Fibroblast of skin of abdomen (primary cell): Measurements from ENCODE around the gene PCCA.
"Not testable (repeated sequence)": the region's sequence is repeated elsewhere in the genome, so short reads cannot be mapped to it uniquely, and the experiment has no call there.

ENCODE experiments used
- DNase-seq: peaks from one replicate; pipeline ENCODE4 v3.0.0-alpha.2; 2013

The PCCA gene

DNA sequence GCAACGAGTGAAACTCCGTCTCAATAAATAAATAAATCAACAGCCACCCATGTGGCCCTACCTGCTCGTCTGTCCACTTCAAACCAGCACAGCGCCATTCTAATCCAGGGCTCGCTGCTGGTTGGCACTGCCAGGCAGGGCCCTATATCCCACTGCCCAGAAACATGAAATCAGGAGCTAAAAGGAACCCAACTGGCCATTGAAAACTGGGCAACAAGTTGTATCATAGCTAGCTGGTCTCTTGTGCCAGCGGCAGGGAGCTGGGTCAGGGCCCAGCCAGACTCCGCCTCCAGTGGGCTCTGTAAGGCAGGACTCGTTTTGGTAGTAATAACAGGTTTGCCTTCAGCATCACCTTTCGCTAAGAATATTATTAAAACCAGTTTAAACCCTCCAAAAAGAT is 460.4 kb downstream of the PCCA start:
- no peak for DNase-seq

DNA sequence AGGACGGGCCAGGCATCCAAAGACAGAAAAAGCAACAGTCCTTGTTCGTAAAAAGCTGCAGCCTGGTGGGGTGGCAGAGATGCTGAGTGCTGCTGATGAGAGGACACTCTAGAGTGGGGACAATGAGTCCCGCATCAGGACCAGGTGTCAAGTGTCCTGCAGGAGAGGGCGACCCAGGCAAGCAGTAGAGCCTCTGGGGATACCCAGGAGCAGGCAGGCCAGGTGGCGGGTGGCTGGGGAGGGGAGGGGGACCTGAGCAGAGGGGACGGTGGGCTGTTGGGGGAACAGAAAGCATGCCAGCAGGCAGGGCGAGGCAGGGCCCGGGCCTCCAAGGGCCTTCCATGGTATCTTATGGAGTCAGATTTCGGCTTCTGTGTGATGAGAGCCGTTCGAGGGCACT is 463.9 kb downstream of the PCCA start:
- DNase-seq: no peak

DNA sequence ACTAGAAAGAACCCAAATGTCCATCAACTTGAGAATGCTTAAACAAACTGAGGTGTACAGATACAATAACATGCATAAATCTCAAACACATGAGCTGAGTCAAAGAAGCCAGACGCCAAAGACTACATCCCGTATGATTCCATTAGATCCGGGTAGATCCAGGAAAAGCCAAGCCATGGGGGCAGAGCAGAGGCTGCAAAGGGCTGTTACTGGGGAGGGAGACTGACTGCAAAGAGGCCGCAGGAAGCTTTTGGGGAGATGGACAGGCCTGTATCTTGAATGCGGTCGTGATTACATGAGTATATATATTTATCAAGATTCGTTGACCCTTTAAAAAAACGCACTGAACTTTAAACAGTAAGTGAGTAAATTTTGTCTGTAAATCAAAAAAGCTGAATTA is 471.0 kb downstream of the PCCA start:
- no peak for DNase-seq

DNA sequence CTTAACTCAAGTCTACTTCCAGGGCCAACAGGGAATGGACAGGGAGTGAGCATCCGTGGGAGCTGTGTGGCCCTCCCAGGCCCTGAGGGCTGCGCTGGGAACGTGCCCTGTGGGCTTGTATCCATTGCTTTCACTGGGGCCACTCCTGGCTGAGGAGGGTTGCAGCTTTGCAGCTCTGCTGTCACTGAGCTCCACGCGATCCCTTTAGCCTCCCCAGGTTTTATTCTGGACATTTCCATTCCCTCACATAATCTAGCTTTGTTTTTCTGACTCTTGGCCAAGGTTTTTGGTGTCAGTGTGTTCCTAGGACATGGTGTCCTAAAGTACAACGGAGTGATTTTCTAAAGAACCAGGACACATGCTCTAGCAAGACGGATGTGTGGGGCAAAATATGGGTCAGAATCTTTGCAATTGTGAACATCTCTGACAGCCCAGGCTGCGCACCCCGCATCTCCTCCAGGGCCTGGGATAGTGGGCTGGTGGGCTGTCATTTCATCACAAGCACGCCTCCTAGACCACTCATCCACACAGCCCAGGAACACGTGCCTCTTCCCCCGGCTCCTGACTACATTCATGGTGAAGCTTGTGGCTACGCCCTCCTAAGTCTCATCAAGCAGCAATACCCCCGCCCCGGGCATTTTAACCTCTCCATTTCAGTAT is 471.7 kb downstream of the PCCA start:
- no peak for DNase-seq

DNA sequence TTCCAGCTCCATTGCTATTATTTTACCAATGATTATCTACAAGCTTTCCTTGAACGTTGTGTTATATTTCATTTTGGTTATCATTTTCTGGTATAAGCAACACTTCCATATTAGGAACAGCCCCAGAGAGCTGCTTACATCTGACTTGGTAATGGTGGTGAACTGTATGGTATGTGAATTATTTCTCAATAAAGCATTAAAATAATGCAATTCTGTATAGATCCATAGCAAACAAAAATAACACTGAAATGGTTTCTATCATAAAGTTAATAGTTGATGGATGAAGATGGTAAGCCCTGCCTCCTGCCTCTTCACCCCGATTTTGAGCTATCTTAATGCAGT is 472.2 kb downstream of the PCCA start:
- DNase-seq: no peak

DNA sequence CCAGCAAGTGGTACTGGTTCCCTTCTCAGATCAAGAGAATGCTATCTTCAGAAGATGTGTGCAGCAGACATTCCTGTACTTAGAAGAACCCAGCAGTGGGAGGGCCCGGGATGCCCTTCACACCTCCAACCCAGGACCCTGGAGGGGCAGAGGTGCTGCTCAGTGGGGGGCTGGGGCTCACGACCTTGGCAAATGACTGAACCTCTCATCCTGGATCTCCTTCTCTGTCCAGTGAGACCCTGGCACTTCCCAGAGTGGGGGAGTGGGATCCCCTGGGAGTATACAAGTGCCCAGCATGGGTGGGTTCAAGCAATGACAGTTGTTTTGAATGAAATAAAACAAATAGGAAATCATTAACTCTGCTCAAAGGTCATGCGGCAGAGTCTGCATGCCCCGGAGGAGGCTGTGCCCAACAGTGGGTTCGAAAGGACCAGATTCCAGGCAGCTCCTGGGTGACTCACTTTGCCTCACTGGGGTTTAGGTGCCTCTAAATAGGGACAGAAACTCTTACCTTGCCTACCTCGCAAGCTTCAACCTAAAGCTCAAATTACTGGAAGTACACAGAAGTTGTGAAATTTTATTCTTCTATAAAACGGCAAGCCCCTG is 472.8 kb downstream of the PCCA start:
- DNase-seq: no peak

DNA sequence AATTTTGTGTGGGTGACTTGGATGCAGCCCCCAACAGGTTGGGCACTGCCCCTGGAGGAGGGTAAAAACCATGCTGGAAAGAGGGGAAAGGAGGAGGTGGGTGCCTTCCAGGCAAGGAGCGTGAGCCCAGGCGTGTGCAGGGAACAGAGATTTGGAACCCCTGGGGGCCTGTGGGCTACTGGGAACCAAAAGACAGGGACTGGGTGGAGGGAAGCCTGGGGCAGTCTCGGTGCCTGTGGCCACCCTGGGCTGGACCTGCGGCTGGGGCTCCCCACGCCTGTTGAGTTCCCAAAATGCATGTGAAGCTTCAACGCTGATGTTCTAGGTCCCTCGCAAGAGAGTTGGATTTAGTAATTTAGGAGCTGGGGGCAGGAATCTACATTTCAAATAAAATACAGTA is 474.9 kb downstream of the PCCA start:
- DNase-seq: no peak

DNA sequence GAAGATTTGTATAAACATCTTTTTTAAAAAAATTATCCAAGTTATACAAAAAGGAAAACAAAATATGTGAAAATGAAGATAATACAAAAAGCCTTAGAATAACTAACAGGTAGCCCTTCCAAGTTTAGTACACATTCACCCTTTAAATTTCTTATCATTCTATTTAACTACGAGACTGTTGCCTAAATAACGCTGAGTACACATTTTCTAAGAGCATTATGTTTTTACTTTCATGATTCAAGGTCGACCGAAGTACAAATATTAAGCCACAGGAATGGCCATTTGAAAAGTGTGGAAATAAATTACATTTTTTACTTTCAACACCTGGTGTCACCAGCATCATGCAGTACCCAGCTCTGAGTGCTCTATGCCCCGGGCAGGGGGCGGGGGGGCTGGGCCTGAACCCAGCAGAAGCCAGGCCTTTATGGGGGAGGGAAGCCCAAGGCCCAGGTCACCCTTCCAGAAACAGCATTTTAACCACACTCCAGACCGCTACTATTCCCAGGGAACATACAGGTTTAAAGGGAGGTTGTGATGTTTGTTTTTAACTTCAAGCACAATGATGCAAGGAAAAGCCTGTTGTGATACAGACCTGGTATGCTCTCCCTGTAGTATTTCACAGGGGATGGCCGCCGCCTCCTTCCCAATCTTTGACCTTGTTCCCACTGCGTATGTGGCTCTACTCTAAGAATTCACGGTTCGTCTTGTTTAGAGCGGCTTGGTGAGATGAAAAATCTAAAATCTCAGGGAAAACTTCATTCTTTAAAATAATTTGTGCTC is 475.7 kb downstream of the PCCA start:
- no peak for DNase-seq

DNA sequence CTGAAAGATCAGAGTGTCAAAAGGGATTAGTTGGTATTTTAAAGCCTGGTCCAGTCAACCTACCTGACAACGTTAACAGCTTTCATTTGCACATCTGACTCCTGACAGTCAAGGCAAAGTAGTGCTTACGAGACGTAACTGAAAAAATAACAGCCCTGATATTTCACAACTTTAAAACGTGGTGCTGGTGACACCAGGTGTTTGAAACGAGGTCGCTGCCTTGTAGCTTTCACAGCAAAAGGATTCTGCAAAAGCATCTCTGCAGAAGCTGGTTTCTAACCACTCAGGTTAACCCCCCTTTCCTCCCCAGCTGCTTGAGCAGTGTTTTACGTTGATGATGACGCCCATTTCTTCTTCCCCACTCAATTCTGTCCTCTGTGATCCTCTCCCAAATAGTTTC is 476.4 kb downstream of the PCCA start:
- DNase-seq: no peak

DNA sequence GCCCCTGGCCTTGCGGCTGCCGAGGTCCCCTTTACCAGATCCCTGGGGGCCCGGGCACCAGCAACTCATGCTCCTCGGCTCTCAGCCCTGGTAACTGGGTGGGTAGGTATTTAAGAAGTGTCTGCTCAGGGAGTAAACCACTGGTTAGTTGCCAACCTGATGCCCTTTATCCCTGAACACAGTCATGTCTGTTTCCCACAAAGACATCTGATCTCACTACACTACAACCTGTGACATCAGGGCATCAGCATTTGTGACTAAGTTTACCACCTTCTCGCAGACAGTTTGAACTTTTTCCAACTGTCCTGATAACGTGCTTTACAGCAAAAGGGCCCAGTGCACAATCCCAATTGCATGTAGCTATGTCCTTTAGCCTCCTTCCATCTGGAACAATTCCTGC is 477.6 kb downstream of the PCCA start:
- no peak for DNase-seq

DNA sequence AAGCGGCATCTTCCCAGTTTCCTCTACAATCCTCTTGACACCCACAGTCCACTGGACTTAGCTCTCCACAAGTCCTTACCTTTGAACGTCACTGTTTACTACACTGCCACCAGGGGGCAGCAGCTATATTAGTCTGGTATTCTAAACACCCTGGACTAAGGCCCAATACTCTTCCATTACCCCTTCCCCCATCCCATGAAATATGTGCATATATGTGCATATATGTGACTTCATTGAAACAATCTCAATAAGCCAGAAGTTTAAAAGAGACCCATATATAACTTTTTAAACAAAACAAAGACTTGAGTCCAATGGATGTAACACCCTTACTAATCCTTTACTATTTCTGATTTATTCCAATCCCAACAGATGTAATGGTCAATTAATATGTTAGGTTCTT is 484.2 kb downstream of the PCCA start:
- peak; percentile 72 for DNase-seq

DNA sequence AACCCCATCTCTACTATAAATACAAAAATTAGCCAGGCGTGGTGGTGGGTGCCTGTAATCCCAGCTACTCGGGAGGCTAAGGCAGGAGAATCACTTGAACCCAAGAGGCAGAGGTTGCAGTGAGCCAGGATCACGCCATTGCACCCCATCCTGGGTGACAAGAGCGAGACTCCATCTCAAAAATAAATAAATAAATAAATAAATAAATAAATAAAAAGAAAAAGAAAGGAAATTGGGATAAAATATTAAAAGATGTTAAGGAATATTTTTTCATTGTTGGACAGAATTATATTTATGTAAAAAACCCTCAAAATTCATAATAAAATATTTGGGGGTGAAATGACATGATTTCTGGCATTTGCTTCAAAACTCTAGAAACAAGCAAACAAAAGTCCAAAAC is 488.3 kb downstream of the PCCA start:
- DNase-seq: not testable (repeated sequence)
